Caki2 (cell line): ENCODE results near the gene PDE8A. TPM values are rescaled to one million over a fixed set of nuclear protein-coding genes. Genes with fewer than 3 reads are reported as not detected.
A peak's percentile ranks its signal among the peaks of the same experiment; 100 is the strongest.
"Not testable (repeated sequence)": the region's sequence is repeated elsewhere in the genome, so short reads cannot be mapped to it uniquely, and the experiment has no call there.

ENCODE experiments used
- DNase-seq: peaks from one replicate; pipeline ENCODE4 v3.0.0-alpha.2; 2015; ENCODE audit warnings: low read depth
- in situ Hi-C: cut with HindIII; loops from 2 replicates; pipeline ENCODE4 v1.10.0; 2016; ENCODE audit warnings: low sequenced_read_pairs, low pct_unique_long_range_greater_than_20kb, mixed read lengths
- total RNA-seq: library from RNA; depleted of rRNA; stranded (reverse); fragments of >200 nt; shearing (Covaris generic); gene quantifications from 2 replicates; pipeline ENCODE4 v1.2.3, GENCODE V29; 2014; ENCODE audit warnings: low replicate concordance; rRNA removed

PDE8A gene
- total RNA-seq, 1 experiment from 2014 or later: 10.9 TPM

DNA sequence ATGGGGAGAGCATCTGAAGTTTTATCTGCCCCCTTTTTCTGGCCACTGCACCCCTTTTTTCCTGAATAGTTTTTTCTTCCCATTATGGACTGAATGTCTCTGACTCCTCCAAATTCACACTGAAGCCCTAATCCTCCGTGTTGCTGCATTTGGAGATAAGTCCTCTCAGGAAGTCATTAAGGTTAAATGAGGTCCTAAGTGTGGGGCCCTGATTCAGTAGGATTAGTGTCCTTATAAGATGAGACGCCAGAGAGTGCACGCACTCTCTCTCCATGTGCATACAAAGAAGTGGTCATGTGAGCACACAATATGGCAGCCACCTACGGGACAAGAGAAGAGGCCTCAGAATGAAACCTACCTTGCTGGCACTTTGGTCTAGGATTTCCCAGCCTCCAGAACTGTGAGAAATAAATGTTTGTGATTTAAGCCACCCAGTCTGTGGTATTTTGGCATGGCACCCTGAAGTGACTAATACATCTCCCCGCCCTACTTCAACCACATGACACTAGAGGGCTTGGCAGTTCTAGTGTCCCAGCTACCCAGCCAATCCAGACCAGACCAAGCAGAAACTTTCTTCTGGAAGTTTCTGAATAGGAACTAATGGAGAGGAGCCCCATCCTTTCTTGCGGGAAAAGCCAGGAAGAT is 191.3 kb downstream of the PDE8A start:
- in situ Hi-C loops: no loop called here
- DNase-seq: no peak

GRCh38 chr15:85173630-85174029 is 192.0 kb downstream of the PDE8A start:
- in situ Hi-C loops, DNase-seq: not testable (repeated sequence)

DNA sequence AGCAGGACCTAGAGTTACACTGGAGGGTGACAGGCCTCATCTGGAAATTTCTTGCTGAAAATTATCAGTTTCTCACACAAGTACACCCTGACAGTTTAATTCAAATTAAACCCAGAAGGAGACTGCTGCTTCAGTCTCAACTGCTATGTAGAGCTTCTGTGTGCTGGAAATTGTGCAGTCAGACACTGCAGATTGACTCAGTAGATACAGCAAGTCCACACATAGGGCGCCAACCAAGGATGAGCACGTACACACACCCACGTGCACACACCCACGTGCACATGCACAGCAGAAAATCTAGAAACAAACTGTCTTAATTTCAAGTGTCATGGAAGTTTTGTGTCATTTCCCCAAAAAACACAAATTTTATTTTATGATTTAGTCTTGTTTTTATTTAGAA is 192.9 kb downstream of the PDE8A start:
- in situ Hi-C loops: no loop called here
- DNase-seq: no peak

- in situ Hi-C loops: not testable (repeated sequence)
- DNase-seq: peak; percentile 10
These were observed 195.4 kb downstream of the PDE8A start for GRCh38 chr15:85177042-85177515.

GRCh38 chr15:85178308-85178707 is 196.7 kb downstream of the PDE8A start:
- in situ Hi-C loops: no loop called here
- no peak for DNase-seq

DNA sequence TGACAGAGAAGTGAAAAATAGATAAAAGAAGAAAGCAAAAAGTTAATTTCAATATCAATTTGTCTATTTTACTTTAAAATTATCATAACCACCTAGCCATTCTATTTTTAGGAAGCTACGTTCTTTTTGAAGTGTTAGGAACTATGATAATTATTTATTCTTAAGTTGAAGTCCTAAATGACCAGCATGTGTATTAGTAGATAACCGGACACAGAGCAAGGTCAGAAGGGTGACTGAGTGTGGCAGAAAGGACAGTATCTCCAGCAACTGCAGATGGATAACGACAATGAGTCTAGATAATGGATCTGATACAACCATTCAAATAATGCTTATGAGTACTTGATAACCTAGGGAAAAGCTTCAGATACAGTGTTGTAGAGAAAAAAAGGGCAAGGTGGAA is 198.0 kb downstream of the PDE8A start:
- no peak for DNase-seq
- in situ Hi-C loops: no loop called here

GRCh38 chr15:85185350-85185749 is 203.7 kb downstream of the PDE8A start:
- in situ Hi-C loops, DNase-seq: not testable (repeated sequence)

GRCh38 chr15:85188171-85188577 is 206.5 kb downstream of the PDE8A start:
- in situ Hi-C loops, DNase-seq: not testable (repeated sequence)

Other genes with a start within 250 kb of the PDE8A start
- gene ZNF592, start 233.3 kb upstream of the PDE8A start, total RNA-seq: 5.8 and 7.2 TPM in 2 replicates
- gene ALPK3, start 164.5 kb upstream of the PDE8A start, total RNA-seq: not detected in 2 replicates
- gene SLC28A1, start 97.2 kb upstream of the PDE8A start, total RNA-seq: not detected in 2 replicates